WTC11 (cell line): ENCODE data around the gene SEMA4C.

Experiments
- CTCF ChIP-seq: fragments of 200-600 bp; IDR thresholded peaks from 2 replicates; pipeline ENCODE4 v1.8.0; 2022; ENCODE audit warnings: antibody characterized with exemption
- ZNF423 ChIP-seq: fragments of 250-450 bp; sonication (Bioruptor Pico); IDR thresholded peaks from 2 replicates; pipeline ENCODE4 v2.1.2; 2022; ENCODE audit warnings: mild to moderate bottlenecking, moderate library complexity

- TF ChIP-seq ZNF423 (no peak), CTCF (no peak)
Measured at GRCh38 chr2:96809951-96810782, 59.7 kb downstream of the SEMA4C start.
